ENCODE results near the gene MYBPC2. TPM values are rescaled to one million over a fixed set of nuclear protein-coding genes. Genes with fewer than 3 reads are reported as not detected.

The MYBPC2 gene
- total and polyA plus RNA-seq, 2 donors (not counting 1 experiment from before 2014, with no cell fraction given) = 1.1 to 1.7 TPM

- H3K27ac ChIP-seq (ENCODE audit: low read length in 2 of 2) = peak within 1 kb of the TSS; percentile 82 to 90
- Mint-ChIP-seq H3K4me1 (peaks cover 29% of the 10 kb centered on the region), H3K9me3 (ENCODE audit: insufficient read depth) (no peaks in the 10 kb centered on the region), H3K27ac (peak within 1 kb of the TSS; percentile 94), H3K27me3 (no peaks in the 10 kb centered on the region), H3K4me3 (peak within 1 kb of the TSS; percentile 99)
- TF ChIP-seq EZH2 (IDR thresholded peaks at IDR 0.05; ENCODE audit: borderline replicate concordance, insufficient read depth, low read depth, low read length, poor library complexity, severe bottlenecking) (no peak), CTCF (IDR thresholded peaks at IDR 0.05) (no peak)
- H3K27me3 ChIP-seq (replicated peaks in 1 of 4; ENCODE audit: control extremely low read depth in 1 of 4, control insufficient read depth in 3 of 4, insufficient read depth in 4 of 4, low read length in 3 of 4) = no peaks in the 10 kb centered on the region
- H3K36me3 ChIP-seq (replicated peaks in 1 of 2; ENCODE audit: control extremely low read depth in 1 of 2, control insufficient read depth in 1 of 2, extremely low read depth in 1 of 2, insufficient read depth in 2 of 2, low read length in 1 of 2) = peaks cover 0 to 35% of the 10 kb centered on the region in 2 experiments
- ATAC-seq (ENCODE audit: low read depth) (peak; percentile 95), DNase-seq (peak; percentile 98)
- H3K9me3 ChIP-seq (ENCODE audit: control extremely low read depth in 1 of 3, control insufficient read depth in 2 of 3, insufficient read depth in 1 of 3, low read length in 2 of 3) = peaks cover 0 to 11% (median 0%) of the 10 kb centered on the region in 3 donors
- intact Hi-C loops (cut with micrococcal nuclease) = loop anchor here (1.0 kb wide), 2 partner anchors 16 to 61 kb away; no protein-coding TSS in a partner anchor
- H3K79me2 ChIP-seq (ENCODE audit: control insufficient read depth, insufficient read depth, low read length) = peaks cover 45% of the 10 kb centered on the region
- CTCF ChIA-PET = no interaction called here
- H3K4me1 ChIP-seq (ENCODE audit: control insufficient read depth in 2 of 2, insufficient read depth in 2 of 2, low read length in 2 of 2) = peaks cover 14 to 23% of the 10 kb centered on the region in 2 donors
- H4K20me1 ChIP-seq (ENCODE audit: control insufficient read depth, insufficient read depth, low read length, poor library complexity, severe bottlenecking) = peaks cover 44% of the 10 kb centered on the region
- H3K4me2 ChIP-seq (replicated peaks; ENCODE audit: low read depth, low read length, poor library complexity, severe bottlenecking) = peak within 1 kb of the TSS; percentile 99
- POLR2A ChIA-PET = no interaction called here
- H3K9ac ChIP-seq (ENCODE audit: low read length) = peak within 1 kb of the TSS; percentile 100
- H2AFZ ChIP-seq (ENCODE audit: insufficient read depth, low read depth, low read length, poor library complexity, severe bottlenecking) = peak within 1 kb of the TSS; percentile 99
- H3K4me3 ChIP-seq (ENCODE audit: control extremely low read depth in 1 of 5, extremely low read depth in 1 of 5, insufficient read depth in 1 of 5, low read depth in 2 of 5, low read length in 4 of 5) = peak within 1 kb of the TSS; percentile 35 to 100 (median 98)
- 4% methylated on average over 58 of the region's 58 CpGs for WGBS (ENCODE audit: insufficient coverage)
Observed at GRCh38 chr19:50476224-50476906, 43.7 kb downstream of the MYBPC2 start, which contains the start of the genes EMC10 and GARIN5A. Gene EMC10, plus strand, starts transcription at chr19:50476507. Its CDS starts 38 bp downstream, at chr19:50476545. Gene GARIN5A, minus strand, starts transcription at chr19:50476848. Its CDS starts 460 bp downstream, at chr19:50476388.

- H2AFZ ChIP-seq (ENCODE audit: insufficient read depth, low read depth, low read length, poor library complexity, severe bottlenecking) = peak overlapping the region; percentile 99
- CTCF ChIA-PET = no interaction called here
Observed at GRCh38 chr19:50476907-50477238, 44.2 kb downstream of the MYBPC2 start.

More at GRCh38 chr19:50476907-50477238, 44.2 kb downstream of the MYBPC2 start:
- DNase-seq (no peak), ATAC-seq (ENCODE audit: low read depth) (no peak)
- Mint-ChIP-seq H3K4me1 (peaks cover 29% of the 10 kb centered on the region), H3K27ac (peak overlapping the region; percentile 94), H3K4me3 (peak overlapping the region; percentile 99), H3K27me3 (no peaks in the 10 kb centered on the region), H3K9me3 (ENCODE audit: insufficient read depth) (no peaks in the 10 kb centered on the region)
- 23% methylated on average over 18 of the region's 20 CpGs for WGBS (ENCODE audit: insufficient coverage)
- Histone ChIP-seq H3K9me3 (ENCODE audit: control extremely low read depth in 1 of 3, control insufficient read depth in 2 of 3, insufficient read depth in 1 of 3, low read length in 2 of 3) (peaks cover 0 to 11% (median 0%) of the 10 kb centered on the region in 3 donors), H3K4me3 (ENCODE audit: control extremely low read depth in 1 of 5, extremely low read depth in 1 of 5, insufficient read depth in 1 of 5, low read depth in 2 of 5, low read length in 4 of 5) (peak overlapping the region; percentile 35 to 100 (median 98)), H4K20me1 (ENCODE audit: control insufficient read depth, insufficient read depth, low read length, poor library complexity, severe bottlenecking) (peaks cover 49% of the 10 kb centered on the region), H3K27me3 (replicated peaks in 1 of 4; ENCODE audit: control extremely low read depth in 1 of 4, control insufficient read depth in 3 of 4, insufficient read depth in 4 of 4, low read length in 3 of 4) (no peaks in the 10 kb centered on the region), H3K27ac (ENCODE audit: low read length in 2 of 2) (peak overlapping the region; percentile 82 to 90), H3K4me2 (replicated peaks; ENCODE audit: low read depth, low read length, poor library complexity, severe bottlenecking) (peak overlapping the region; percentile 99), H3K9ac (ENCODE audit: low read length) (peak overlapping the region; percentile 100), H3K4me1 (ENCODE audit: control insufficient read depth in 2 of 2, insufficient read depth in 2 of 2, low read length in 2 of 2) (peaks cover 14 to 23% of the 10 kb centered on the region in 2 donors), H3K36me3 (replicated peaks in 1 of 2; ENCODE audit: control extremely low read depth in 1 of 2, control insufficient read depth in 1 of 2, extremely low read depth in 1 of 2, insufficient read depth in 2 of 2, low read length in 1 of 2) (peaks cover 0 to 40% of the 10 kb centered on the region in 2 experiments), H3K79me2 (ENCODE audit: control insufficient read depth, insufficient read depth, low read length) (peaks cover 45% of the 10 kb centered on the region)
- intact Hi-C loops (cut with micrococcal nuclease) = loop anchor here (1.0 kb wide), 2 partner anchors 17 to 62 kb away; no protein-coding TSS in a partner anchor
- POLR2A ChIA-PET = interaction anchor here (0.7 kb wide), 1 partner anchor 119 kb away, joined by 4 read pairs; no protein-coding TSS in a partner anchor
- TF ChIP-seq EZH2 (IDR thresholded peaks at IDR 0.05; ENCODE audit: borderline replicate concordance, insufficient read depth, low read depth, low read length, poor library complexity, severe bottlenecking) (no peak), CTCF (IDR thresholded peaks at IDR 0.05) (no peak)

Measured in B cell (primary cell).